Hematopoietic multipotent progenitor cell treated with erythropoietin and hydrocortisone succinate and interleukin-3 and kit ligand, for 8 days (in vitro differentiated cells): Measurements from ENCODE around the gene ZBTB12.
A peak's percentile ranks its signal among the peaks of the same experiment; 100 is the strongest.
"Not testable (repeated sequence)": the region's sequence is repeated elsewhere in the genome, so short reads cannot be mapped to it uniquely, and the experiment has no call there.

Source experiments
- DNase-seq: peaks from one replicate; pipeline ENCODE4 v3.0.0-alpha.2; 2015

The ZBTB12 gene

GRCh38 chr6:31920811-31921210, 18.9 kb upstream of the ZBTB12 start:
- no peak for DNase-seq

GRCh38 chr6:31919624-31920303, 17.9 kb upstream of the ZBTB12 start:
- no peak for DNase-seq

- no peak for DNase-seq
Observed at GRCh38 chr6:31918069-31918720, 16.3 kb upstream of the ZBTB12 start.

GRCh38 chr6:31915756-31916155, 13.9 kb upstream of the ZBTB12 start:
- DNase-seq, result no peak

- no peak for DNase-seq
Observed at GRCh38 chr6:31915351-31915750, 13.5 kb upstream of the ZBTB12 start.

- no peak for DNase-seq
Observed at GRCh38 chr6:31911826-31912585, 10.1 kb upstream of the ZBTB12 start.

GRCh38 chr6:31909298-31909697, 7.4 kb upstream of the ZBTB12 start:
- not testable (repeated sequence) for DNase-seq

- DNase-seq, result no peak
Observed at GRCh38 chr6:31908791-31909190, 6.9 kb upstream of the ZBTB12 start.

- not testable (repeated sequence) for DNase-seq
Observed at GRCh38 chr6:31908255-31908654, 6.4 kb upstream of the ZBTB12 start.

- no peak for DNase-seq
Observed at GRCh38 chr6:31907158-31907813, 5.4 kb upstream of the ZBTB12 start.

GRCh38 chr6:31906727-31907126, 4.8 kb upstream of the ZBTB12 start:
- not testable (repeated sequence) for DNase-seq

- DNase-seq, result no peak
Observed at GRCh38 chr6:31906122-31906521, 4.2 kb upstream of the ZBTB12 start.

GRCh38 chr6:31905041-31905440, 3.2 kb upstream of the ZBTB12 start:
- DNase-seq, result no peak

- DNase-seq, result peak; percentile 58
Observed at GRCh38 chr6:31903957-31904356, 2.1 kb upstream of the ZBTB12 start.

GRCh38 chr6:31901415-31901952, 402 bp downstream of the ZBTB12 start:
- DNase-seq, result peak; percentile 54

GRCh38 chr6:31900917-31901414, 920 bp downstream of the ZBTB12 start:
- no peak for DNase-seq

- DNase-seq, result no peak
Observed at GRCh38 chr6:31899882-31900722, 1.8 kb downstream of the ZBTB12 start.

- DNase-seq, result no peak
Observed at GRCh38 chr6:31899215-31899614, 2.7 kb downstream of the ZBTB12 start.

- peak; percentile 69 for DNase-seq
Observed at GRCh38 chr6:31898383-31899011, 3.4 kb downstream of the ZBTB12 start.

- peak; percentile 85 for DNase-seq
Observed at GRCh38 chr6:31897612-31898382, 4.1 kb downstream of the ZBTB12 start, which contains the start of gene EHMT2. EHMT2 (minus strand) TSS chr6:31897698; CDS start chr6:31897677, 21 bp downstream.
